GM19438 (cell line): ENCODE data around the gene SLC35F3.

Source experiments
- ATAC-seq: cut with Tn5 transposase; IDR thresholded peaks from one replicate; pipeline ENCODE4 v1.9.1; 2021; ENCODE audit warnings: low read depth; ENCODE audit not compliant: unreplicated experiment

SLC35F3 gene

DNA sequence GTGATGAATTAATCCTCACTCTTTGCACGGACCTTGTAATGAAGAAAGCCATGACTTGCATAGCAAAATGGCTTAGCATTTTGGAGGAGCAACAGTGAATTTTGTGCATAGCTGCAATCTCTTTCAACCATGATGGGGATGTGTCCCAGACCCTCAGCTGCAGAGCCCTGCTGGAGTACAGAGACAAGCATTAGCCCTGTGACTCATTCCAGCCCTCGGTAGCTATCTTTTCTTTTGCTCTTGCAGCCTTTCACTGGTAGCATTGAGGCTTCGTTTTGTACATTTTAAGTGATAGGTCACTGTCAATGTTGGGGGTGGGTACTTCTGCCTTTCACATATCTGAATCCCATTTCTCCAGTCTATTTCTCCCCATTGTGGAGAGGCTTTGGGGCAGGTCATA, 58.4 kb downstream of the SLC35F3 start:
- ATAC-seq = no peak

DNA sequence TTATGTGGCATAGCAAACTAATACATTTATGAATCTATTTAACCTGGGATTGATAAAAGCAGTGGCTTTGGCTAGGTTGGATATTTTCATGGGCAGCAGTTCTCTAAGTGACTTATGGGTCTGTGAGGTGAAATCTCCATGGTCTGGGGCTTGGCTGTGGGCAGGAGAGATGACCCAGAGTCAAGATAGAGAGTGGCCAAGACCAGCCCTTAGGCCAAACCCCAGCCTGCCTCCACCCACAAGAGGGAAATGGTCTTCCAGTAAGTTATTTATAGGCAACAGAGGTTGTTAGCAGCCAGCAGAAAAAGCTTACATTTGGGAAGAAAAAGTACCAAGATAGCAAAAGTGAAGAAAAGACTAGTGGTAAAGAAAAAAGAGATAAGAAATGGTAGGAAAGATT, 61.4 kb downstream of the SLC35F3 start:
- no peak for ATAC-seq

DNA sequence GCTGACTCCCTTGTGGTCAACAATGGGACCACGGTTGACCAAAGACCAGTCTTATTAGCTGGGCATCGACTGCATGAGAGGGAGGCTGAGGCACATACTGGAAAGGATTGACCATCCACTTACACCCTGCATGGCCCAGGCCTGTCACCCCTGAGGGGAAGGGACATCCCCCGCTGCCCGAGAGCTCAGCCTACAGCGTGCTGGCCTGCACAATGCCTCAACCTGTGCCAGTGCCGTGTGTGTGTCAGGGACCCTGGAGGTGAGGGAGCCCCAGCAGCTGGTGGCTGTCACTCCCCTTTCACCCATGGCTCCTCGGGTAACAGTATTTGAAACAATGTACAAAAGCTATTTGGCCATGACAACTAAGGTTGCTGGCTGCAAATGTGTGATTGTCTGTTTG, 67.3 kb downstream of the SLC35F3 start:
- no peak for ATAC-seq

DNA sequence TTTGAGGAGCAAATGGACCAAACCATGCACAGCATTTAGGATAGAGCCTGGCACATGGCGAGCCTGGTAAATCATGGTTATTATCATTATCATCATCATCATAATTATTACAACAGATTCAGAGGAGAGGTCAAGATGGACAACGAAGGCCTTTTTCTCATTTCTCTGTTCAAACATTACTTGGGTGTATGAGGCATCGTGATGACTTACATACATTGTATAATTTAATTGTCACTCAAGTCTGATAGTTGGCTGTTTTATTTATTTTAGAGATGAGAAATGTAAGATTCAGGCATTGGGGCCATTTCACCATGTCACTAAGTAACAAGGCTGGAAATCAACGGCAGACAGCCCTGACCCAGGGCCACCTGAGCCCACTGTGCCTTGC, 68.1 kb downstream of the SLC35F3 start:
- no peak for ATAC-seq

DNA sequence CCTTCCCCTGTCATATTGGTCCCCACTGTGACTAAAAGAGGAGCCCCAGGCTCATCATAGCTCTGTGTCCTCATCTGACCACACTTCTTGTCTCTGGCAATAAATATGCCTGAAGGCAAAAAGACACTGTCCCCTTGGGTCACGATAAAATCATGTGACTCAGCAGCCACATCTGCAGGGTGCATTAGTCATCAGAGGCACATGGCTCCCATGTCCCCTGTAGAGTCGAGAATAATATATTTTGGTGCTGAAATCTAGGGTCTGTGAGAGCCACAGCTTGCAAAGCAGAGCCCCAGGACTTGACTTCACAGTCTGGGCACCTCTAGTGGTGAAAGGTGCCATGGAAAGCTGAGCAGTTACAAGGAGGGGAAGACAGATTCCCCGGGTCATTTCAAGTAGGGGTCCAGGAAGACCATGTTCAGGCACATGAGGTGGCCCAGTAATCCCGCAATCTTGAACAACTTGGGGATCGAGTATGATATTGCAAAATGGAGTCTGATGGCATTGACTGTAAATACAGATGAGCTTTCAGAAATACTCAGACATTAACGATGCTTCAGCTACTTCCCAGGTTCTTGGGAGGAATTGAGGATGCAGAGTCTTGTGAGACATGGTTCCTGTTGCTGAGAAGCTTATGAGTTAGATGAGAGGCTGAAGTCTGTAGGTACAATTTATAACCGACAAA, 68.6 kb downstream of the SLC35F3 start:
- no peak for ATAC-seq

DNA sequence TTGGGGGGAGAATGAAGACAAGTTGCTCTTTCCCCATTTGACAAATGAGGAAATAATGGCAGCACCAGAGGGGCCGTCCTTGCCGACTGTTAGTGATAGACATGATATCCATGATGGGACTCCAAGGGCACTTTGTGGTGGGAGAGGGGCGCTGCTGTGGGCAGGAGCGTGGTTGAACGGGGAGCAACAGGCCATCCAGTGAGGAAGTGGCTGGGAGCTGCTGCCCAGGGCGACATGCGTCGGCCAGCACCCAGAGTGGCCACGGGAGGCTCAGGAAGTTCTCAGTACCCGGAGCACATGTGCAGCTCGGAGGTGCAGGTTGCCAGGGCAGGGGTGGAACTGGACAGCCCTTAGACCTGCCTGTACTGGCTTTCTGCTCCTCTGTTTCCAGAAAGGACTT, 71.0 kb downstream of the SLC35F3 start:
- ATAC-seq = no peak

DNA sequence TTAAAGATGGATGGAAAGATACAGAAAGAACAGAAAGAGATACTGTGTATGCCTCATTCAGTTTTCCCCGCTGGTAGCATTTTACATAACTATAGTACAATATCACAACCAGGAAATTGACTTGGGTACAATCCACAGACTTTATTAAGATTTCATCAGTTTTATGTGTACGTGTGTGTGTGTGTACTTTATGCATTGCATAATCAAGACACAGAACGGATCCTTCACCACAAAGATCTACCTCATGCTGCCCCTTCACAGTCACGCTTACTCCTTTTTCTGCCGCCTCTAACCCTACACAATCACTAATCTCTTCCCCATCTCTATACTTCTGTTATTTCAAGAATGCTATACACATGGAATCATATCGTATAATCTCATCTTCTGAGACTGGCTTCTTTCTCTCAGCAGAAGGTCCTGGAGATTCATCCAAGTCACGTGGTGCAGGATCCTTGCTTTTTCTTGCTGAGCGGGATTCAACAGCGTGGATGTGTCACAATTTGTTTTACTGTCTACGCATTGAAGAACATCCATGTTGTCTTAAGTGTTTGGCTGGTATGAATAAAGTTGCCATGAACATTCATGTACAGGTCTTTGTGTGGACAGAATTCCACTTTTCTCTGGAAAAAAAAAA, 76.7 kb downstream of the SLC35F3 start:
- ATAC-seq = no peak

DNA sequence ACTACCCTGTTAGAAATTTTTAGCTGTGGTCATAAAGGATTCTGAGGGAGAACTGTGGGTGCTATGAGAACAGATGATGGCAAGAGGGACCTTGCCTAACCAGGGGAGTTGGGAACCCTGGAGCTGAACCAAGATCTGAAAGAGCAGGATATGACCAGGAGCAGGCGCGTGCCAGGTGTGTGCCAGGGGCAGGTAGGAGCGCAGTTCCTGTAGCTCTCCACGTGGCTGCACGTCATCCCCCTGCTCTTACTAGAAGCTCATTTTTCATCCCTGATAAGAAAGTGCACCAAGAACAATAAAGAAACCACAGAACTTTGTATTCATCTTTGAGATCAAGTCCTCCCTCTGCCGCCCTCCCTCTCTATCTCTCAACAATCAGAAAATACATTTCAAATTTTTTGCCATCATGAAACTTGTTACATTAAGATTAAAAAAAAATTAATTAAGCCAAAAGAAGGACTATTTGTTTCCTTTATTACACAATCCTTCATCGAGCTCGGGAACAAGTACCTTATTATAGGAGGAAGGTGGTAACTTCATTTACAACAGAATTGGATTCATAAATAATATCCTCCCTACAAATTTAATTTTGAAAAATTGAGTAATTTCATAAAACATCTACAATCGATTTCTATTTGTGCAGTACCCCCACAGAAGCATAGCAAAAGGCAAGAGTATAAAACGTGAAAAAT, 78.5 kb downstream of the SLC35F3 start:
- no peak for ATAC-seq

DNA sequence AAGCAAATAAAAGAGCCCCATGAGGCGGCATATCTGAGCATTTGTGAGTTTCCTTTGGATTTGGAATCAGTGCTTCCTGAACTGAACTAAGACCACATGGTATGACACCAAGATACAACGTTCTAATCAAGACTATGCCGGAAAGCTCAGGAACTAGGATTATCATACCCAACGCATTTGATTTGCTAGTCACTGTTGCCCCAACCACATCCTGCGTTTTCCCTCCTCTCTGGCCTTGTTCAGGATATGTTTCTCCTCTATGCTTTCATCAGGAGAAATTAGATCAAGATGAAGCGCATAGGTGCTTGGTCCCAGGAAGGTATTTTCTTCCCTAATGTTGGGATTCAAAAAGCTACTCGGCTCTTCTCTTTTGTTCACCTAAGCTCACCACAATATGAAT, 79.3 kb downstream of the SLC35F3 start:
- ATAC-seq = no peak

DNA sequence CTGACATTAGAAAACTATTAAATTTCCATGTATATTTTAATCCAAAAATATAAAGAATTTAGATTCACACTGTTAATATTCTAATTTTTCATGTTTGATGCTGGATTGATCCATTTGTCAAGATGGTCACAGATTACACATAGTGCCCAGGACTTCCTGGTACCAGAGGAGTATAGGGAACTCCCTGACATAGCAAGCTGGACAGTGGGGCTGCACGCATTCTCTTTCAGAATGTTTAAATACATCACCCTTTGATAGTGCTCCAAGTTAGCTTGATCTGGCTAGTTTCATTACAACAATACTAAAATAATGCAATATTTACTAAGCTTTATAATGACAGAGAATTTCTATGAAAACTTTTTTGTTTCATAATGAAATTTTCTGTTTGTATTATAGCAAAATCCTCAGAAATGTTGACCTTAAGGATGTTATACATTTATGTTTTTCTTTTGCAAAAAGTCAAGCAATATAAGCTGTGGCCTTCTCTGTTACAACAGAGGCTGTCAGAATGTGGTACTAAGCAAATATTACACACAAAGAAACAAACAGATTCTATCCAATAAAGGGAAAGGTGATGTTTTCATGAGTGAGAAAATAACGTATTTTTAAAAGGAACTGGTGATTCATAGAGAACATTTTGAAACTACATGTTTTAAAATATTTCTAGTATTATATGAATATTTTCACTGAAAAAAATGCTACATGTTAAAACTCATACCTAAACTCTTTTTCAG, 84.7 kb downstream of the SLC35F3 start:
- no peak for ATAC-seq

DNA sequence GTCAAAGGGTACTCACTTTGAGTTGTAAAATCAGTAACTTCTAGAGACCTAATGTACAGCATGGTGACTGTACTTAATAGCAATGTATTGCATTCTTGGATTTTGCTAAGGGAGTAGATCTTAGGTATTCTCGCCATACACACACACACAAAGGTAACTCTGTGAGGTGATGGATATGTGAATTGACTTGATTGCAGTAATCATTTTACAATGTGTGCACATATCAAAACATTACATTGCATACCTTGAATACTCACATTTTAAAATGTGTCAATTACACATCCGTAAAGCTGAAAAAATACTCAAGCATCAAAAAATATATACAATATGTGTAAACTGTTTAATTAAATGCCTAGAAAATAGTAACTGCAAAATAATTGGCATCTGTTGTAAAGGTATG, 86.0 kb downstream of the SLC35F3 start:
- no peak for ATAC-seq

DNA sequence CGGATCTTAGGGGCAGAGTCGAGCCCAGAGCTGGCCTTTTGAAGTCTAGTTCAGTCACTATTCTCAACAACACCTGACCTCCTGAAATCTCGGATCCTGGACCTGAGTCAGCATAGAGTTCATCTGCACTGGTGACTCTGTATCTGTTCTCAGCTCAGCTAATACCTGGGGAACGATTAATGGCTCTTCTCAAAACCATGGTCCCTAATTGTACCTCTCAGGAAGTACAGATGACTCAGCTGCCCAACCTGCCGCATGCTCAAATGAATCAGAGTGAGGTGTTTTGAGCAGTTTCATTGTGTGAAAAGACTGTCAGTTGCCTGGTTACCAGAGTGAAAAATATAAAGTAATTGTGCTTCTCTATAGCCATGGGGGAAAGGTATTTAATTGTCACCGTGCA, 89.2 kb downstream of the SLC35F3 start:
- ATAC-seq = no peak

DNA sequence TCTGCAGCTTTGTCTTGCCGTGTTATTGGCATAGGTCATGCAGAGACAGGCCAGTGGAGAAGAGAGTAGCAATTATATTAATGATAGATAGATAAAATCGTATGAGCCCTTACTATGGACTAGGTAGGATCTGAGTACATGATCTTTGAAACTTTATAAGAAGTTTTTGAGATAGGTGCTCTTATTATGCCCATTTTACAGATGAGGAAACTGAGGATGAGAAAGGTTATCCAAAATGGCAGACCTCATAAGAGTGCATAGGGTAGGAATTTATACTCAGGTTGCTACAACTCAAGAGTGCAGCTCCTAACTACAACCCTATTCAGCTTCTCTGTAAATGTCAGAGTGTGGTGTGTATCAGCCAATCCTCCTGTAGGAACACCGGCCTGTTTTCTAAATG, 89.6 kb downstream of the SLC35F3 start:
- ATAC-seq = no peak

DNA sequence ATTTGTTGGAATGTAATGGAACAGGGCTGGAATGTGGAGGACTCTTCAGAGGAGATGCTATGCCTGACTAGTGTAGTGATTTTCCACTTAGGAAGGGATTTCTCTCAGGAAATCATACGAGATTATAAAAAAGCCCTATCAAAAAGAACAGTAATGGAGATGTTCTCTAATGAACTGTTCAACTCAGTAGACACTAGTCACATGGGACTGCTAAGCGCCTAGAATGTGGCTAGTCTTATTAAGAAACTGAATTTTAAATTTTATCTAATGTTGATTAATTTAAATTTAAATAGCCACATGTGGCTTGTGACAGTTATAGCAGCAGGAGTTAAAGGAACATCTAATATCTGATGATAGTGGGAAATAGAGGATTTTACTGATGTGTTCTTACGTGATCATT, 94.0 kb downstream of the SLC35F3 start:
- no peak for ATAC-seq

DNA sequence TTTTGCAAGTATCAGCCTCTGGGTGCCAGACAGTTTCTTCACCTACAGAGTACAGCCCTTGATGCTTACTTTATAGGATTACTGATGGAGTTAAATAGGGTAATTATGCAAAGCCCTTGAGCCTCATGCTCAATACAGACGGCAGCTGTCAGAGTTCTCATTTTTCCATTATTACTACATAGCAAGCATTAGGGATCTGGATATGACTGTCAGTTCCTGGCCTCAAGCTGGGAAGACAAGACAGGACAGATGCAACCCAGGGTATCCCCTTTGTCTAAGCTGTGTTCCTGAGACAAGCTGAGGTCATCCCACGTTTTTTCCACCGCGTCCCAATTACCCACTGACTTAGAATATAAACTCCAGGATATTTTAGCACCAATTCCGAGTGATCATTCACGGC, 94.4 kb downstream of the SLC35F3 start:
- ATAC-seq = no peak

DNA sequence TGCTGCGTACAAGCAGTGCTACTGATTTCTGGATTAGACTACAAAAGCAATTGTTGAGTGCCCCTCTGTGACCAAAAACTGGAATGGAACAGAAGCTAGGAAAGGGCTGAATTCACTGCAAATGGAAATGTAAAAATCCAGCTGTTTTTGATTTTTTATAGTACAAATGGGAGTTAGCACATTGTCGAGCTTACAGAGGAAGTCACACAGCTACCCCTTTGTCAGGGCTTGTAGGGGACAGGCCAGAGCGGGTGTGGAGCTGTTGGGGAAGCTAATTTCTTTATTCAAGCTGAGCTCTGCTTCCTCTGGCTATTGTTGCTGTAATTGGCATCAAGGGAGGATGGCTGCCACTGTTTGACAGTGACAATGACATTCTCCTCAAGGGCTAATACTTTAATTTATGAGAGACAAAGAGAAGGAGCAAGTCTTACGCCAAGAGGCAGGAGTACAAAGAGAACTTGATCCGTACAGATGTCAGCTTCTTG, 96.1 kb downstream of the SLC35F3 start:
- no peak for ATAC-seq

DNA sequence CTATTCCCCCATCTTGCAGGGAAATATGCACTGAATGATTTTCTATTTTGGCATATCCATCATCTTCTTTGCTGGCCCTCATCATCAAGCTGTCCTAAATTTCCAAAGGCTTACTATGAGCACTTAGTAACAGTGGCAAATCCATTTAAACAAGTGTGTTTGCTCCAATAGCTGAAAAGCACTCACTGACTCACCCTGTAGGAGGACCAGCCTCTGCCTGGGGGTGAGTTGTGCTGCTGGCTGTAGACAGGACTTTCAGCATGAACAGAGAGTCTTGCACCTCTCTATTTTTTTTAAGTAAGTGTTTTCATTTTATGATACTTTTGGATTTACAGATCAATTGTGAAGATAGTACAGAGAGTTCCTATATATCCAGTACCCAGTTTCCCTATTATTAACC, 97.3 kb downstream of the SLC35F3 start:
- no peak for ATAC-seq

DNA sequence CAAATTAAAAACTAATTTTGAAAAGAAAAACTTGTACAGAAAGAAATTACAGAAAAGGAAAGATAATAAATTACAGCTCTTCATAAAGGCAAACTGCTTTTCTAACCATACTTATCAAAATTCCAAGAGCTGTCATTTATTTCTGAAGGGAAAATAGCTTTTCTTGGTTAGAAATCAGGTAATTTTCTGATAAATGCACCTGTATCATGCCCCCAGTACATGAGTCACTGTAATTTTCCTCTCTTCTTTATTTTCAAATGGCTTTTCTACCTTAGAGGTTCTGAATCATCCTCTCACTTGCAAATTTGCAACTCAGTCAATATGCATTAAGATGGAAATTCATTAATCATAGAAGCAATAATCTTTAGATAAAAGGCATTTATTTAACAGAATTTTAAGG, 100.1 kb downstream of the SLC35F3 start:
- no peak for ATAC-seq

DNA sequence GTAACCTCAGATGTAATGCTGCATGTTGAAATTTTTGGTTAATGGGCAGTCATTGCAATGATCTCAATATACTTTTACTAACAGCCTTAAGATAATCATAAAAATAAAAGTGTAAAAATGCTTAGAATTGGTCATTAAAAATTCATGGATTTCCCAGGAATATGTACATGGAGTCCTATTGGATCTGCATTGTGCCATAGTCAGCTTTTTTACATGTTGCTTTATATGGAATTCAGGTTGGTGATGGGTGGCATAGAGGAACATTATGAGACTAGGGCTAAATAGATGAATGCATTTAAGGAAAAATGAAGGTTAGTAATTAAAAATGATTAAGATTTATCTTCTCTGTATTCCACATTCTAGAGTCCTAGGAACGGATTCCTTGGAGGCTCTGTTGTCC, 103.2 kb downstream of the SLC35F3 start:
- ATAC-seq = no peak

DNA sequence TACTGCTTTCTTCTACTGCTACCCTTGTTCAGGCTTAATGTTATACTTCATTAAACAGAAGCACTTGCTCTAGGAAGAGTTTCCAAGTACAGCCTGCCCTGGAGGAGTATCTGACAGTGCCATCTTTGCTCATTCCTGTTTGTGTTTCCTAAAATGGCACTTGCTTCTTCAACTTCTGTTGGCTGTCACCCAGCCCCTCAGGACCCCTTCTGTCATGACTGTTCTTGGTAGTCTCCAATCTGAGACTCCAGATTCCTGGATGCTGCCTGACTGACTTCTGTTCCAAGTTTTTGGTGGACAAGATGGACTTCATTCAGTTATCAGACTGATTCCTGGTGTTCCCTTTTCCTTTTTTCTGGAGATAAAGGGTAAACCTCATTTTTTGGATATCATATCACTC, 104.1 kb downstream of the SLC35F3 start:
- no peak for ATAC-seq

DNA sequence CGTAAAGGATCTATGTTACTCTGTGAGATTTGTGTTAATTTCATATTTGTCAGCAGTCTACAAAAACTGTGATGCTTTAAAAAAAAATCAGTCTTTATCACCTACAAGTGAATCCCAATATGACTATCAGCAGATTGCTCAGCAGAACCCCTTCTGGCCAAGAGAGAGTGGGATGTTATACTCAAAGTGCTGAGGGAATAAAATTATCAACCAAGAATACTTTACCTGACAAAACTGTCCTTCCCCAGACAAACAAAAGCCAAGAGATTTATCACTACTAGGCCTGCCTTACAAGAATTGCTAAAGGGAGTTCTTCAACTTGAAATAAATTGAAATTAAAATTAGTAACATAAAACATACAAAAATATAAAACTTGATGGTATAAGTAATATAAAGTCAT, 105.2 kb downstream of the SLC35F3 start:
- no peak for ATAC-seq
